GM12878 (cell line): ENCODE measurements around the gene BRD3.

Source experiments
- CBFB ChIP-seq: IDR thresholded peaks from 2 replicates; pipeline ENCODE4 v1.6.1; 2016; ENCODE audit warnings: antibody characterized with exemption, low read depth
- EP300 ChIP-seq, 2 experiments: fragments of 150-350 bp in 1 of 2; IDR thresholded peaks; 2 replicates each; pipeline ENCODE4 v1.6.1; 2011 to 2012; ENCODE audit warnings: low read depth in 2 of 2, low read length in 2 of 2, borderline replicate concordance in 1 of 2, improper control_type of control experiment in 1 of 2, inconsistent platforms in 1 of 2; ENCODE audit not compliant: control insufficient read depth in 1 of 2
- EZH2 ChIP-seq: IDR thresholded peaks from 2 replicates; pipeline ENCODE4 v1.6.1; 2012; ENCODE audit warnings: low read depth, mild to moderate bottlenecking, control low read depth, inconsistent platforms, low read length, borderline replicate concordance; ENCODE audit not compliant: control insufficient read depth
- IKZF1 ChIP-seq: fragments of 450-650 bp; conservative IDR thresholded peaks from 2 replicates; pipeline ENCODE4 v1.6.1; 2017; ENCODE audit warnings: antibody characterized with exemption, mild to moderate bottlenecking
- KDM1A ChIP-seq: fragments of 200-600 bp; sonication (generic); IDR thresholded peaks from 2 replicates; pipeline ENCODE4 v1.6.1; 2016; ENCODE audit warnings: borderline replicate concordance
- MAX ChIP-seq: IDR thresholded peaks from 2 replicates; pipeline ENCODE4 v1.6.1; 2012; ENCODE audit warnings: low read depth, low read length, improper control_type of control experiment
- MLLT1 ChIP-seq: fragments of 450-650 bp; IDR thresholded peaks from 2 replicates; pipeline ENCODE4 v1.6.1; 2016; ENCODE audit warnings: mild to moderate bottlenecking
- POLR2AphosphoS5 ChIP-seq: IDR thresholded peaks from 2 replicates; pipeline ENCODE4 v1.6.1; 2011; ENCODE audit warnings: mild to moderate bottlenecking, low read length, inconsistent platforms
- SMC3 ChIP-seq: IDR thresholded peaks from 2 replicates; pipeline ENCODE4 v1.6.1; 2011; ENCODE audit warnings: low read length, improper control_type of control experiment, borderline replicate concordance
- TAF1 ChIP-seq: IDR thresholded peaks from 2 replicates; pipeline ENCODE4 v1.6.1; 2011; ENCODE audit warnings: mild to moderate bottlenecking, low read depth, low read length, borderline replicate concordance
- ZBTB11 ChIP-seq: fragments of 450-650 bp; formaldehyde crosslinking; IDR thresholded peaks from 2 replicates; pipeline ENCODE4 v1.5.0; 2022; ENCODE audit warnings: mild to moderate bottlenecking, missing genetic modification characterization
- TF ChIP-seq, protein P1 (sequence below), 3 experiments: IDR thresholded peaks in 2 of 3; conservative IDR thresholded peaks in 1 of 3; 2 replicates each; pipeline ENCODE4 v1.5.1; 2011; ENCODE audit warnings: low read depth in 3 of 3, low read length in 3 of 3, mild to moderate bottlenecking in 3 of 3, control low read depth in 2 of 3, moderate library complexity in 2 of 3, inconsistent platforms in 1 of 3, mixed read lengths in 1 of 3; ENCODE audit not compliant: control insufficient read depth in 2 of 3, insufficient read depth in 1 of 3; ENCODE audit errors: extremely low read depth in 1 of 3

- TF ChIP-seq ZBTB11 (CRISPR knock-in tag) (no peak), IKZF1 (no peak), KDM1A (no peak), TAF1 (no peak), SMC3 (no peak), EZH2 (no peak), EP300 (IDR thresholded peaks at IDR 0.05; ENCODE audit: borderline replicate concordance in 1 of 2, control insufficient read depth in 1 of 2, low read depth in 2 of 2, low read length in 2 of 2) (no peak), MAX (no peak), POLR2AphosphoS5 (no peak), CBFB (no peak), MLLT1 (no peak)
- TF ChIP-seq, protein P1, sequence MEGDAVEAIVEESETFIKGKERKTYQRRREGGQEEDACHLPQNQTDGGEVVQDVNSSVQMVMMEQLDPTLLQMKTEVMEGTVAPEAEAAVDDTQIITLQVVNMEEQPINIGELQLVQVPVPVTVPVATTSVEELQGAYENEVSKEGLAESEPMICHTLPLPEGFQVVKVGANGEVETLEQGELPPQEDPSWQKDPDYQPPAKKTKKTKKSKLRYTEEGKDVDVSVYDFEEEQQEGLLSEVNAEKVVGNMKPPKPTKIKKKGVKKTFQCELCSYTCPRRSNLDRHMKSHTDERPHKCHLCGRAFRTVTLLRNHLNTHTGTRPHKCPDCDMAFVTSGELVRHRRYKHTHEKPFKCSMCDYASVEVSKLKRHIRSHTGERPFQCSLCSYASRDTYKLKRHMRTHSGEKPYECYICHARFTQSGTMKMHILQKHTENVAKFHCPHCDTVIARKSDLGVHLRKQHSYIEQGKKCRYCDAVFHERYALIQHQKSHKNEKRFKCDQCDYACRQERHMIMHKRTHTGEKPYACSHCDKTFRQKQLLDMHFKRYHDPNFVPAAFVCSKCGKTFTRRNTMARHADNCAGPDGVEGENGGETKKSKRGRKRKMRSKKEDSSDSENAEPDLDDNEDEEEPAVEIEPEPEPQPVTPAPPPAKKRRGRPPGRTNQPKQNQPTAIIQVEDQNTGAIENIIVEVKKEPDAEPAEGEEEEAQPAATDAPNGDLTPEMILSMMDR (IDR thresholded peaks at IDR 0.05 in 2 of 3, conservative IDR thresholded peaks at IDR 0.05 in 1 of 3; ENCODE audit: control insufficient read depth in 2 of 3, extremely low read depth in 1 of 3, insufficient read depth in 1 of 3, low read depth in 3 of 3, low read length in 3 of 3): no peak
Observed at GRCh38 chr9:134004131-134004873, 63.5 kb downstream of the BRD3 start.
